K562 treated with DMSO at 1 percent for 4 hours (cell line): ENCODE measurements around the gene TNNI3. TPM values are rescaled to one million over a fixed set of nuclear protein-coding genes. Genes with fewer than 3 reads are reported as not detected.

Experiments
- total RNA-seq: library from RNA; unstranded; fragments of 300-600 nt; gene quantifications from 2 replicates; pipeline ENCODE4 v1.2.3, GENCODE V29; 2022; ENCODE audit not compliant: insufficient read depth

The TNNI3 gene
- 74.4 and 78.1 TPM in 2 replicates for total RNA-seq

DNA sequence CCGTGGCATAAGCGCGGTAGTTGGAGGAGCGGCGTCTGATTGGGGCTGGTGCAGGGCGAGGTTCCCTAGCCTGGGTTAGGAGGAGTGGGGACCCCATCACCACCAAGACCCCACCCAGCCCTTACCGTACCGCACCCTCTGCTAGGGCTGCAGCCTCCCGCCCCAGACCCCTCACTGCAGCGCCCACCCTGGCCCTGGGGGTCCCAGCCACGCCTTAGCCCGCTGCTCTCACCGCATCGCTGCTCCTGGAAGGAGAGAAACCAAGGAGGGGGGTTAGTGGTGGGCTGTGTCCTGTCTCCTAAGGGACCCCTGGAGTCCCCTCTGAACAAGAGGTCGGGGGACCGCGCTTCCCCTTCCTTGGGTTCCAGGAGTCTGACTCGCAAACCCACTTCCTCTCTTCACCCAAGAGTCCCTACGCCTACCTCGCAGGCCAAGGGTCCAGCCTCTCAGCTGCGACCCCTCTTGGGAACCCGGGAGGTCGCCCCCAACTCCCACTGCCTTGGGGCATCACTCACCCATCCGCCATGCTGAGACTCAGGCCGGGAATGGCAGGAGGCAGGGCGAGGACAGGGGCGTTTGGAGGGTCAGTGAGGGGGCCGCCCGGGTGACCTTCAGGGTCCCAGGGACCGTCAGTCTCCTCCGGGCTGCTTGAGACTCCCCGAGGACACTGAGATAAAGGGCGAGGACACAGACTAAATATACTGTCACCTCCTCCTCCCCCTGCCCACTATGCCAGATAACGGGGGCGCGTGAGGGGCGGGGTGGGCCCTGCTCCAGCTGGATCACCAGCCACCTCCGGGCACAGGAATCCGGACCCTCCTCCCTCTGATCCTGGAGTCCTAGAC, at the start of gene TNNI3:
Gene TNNI3 (minus strand): TSS at position 669 of the 845 bp plus-strand sequence. CDS start 143 bp downstream, at position 526.

GRCh38 chr19:55179606-55180484, 22.3 kb upstream of the TNNI3 start, which contains the start of gene SYT5:
Gene SYT5, minus strand, starts transcription at chr19:55180289. Its CDS starts 1,248 bp downstream, at chr19:55179041.

DNA sequence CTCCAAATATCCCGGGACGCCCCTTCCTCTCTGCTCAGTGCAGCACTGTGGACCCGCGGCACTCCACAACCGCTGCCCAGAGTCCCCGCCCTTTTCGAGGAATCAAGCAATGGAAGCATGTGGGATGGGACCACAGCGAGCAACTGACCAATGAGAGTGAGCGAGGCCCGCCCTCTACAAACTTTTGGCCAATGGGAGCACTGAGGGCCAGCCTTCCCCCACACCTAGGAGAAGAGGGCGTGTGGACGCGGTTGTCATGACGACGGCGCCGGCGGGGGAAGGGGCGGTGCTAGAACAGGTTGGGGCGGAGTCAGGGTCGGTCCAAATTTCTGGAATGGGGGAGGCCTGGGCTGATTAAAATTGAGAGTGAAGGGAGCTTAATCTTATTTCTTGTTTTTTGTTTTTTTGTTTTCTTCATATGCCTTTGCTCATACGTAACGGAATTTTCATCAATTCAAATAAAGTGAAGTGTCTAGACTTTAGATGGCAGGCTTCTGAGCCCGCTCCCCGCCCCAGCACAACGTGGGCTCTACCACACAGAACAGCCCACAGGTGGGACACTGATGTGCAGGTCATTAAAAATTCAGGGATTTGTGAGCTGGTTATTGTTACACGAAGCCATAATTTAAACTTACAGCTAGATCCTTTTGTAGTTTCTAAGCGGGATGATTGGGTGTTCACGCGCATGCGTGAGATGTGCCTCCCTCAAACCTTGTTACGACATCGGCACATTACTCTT, 9.2 kb upstream of the TNNI3 start, which contains the start of gene DNAAF3:
Gene DNAAF3 (minus strand): TSS at position 84 of the 739 bp plus-strand sequence. CDS start 200 bp downstream, outside the sequence.

DNA sequence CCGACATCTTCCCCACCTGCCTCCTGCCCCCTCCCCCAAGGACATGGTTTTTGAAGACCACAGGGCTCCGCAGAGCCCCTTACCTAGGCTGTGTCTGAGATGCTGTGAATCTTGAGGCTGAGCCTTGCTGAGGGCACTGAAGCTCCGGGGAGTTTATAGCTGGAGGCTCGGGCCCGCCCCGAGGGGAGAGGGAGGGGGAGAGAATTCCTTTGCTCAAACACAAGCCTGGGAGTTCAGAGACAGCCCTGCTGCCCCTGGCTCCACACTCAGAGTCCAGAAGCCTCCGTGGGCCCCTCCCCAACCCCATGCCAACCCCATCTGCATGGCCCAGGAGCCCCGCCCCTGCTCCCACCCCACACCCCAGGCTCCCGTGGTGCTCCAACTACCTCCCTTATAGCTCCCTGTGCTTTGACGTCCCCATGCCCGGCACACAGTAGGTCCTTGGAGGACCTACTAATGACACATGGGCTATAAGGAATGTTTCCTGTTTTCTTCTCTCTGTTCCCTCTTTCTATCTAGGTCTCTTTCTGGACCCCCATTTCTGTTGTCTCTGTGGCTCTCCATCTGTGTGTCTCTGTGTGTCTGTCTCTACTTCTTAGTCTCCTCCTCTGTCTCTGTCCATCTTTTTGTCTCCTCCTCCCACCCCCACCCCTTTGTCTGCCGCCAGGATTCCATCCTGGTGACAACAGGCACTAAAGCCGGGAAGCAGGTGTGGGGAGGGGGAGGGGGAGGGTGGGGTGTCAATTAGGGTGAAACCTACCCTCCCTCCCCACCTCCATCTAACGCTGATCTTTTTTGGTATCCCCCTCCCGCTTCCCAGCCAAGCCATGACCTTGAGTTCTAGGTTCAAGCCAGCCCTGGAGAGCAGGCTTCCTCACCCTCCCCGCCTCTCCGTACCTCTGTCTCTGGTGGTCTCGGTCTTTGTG, 8.2 kb downstream of the TNNI3 start, which contains the start of gene TNNT1:
Gene TNNT1 (minus strand): TSS at position 129 of the 926 bp plus-strand sequence. CDS start 2,049 bp downstream, outside the sequence.

DNA sequence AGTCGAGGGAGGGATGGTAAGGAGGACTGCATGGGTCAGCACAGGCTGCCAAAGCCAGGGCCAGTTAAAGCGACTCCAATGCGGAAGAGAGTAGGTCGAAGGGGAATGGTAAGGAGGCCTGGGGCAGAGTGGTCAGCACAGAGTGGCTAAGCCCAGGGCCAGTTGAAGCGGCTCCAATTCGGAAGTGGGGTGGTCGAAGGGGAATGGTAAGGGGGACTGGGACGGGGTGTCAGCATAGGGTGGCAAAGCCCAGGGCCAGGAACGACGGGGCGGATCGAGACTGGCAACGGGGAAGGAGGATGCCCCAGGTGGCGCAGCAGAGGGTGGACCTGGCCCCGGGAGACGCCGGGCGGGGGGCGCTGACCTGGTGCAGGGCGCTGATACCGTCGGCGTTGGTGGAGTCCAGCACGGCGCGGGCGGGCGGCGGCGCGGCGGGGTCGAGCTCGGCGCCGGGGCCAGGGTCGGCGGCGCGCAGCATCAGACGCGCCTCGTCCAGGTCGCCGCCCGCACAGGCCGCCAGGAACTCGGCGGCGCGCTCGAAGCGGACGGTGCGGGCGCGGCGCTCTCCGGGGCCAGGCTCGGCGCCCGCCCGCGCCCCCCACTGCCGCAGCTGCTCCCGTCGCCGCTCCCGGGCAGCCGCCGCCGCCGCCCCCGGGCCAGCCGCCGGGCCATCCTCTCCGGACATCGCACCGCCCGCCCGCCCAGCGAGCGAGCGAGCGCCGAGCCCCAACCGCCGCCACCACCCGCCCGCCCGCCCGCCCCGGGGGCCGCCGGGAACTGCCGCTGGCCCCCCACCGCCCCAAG, 40.5 kb downstream of the TNNI3 start, which contains the start of gene PPP1R12C:
Gene PPP1R12C (minus strand): TSS at position 779 of the 804 bp plus-strand sequence. CDS start 94 bp downstream, at position 685.

Other genes starting within 250 kb of the TNNI3 start
- gene NLRP7, start 210.2 kb downstream of the TNNI3 start, total RNA-seq = not detected in 2 replicates
- 17.2 and 20.6 TPM in 2 replicates for gene NLRP2, start 191.4 kb downstream of the TNNI3 start, total RNA-seq
- gene GP6, start 119.5 kb downstream of the TNNI3 start, total RNA-seq = 3.2 and 3.7 TPM in 2 replicates
- gene RDH13, start 94.6 kb downstream of the TNNI3 start, total RNA-seq = 14.3 and 19.2 TPM in 2 replicates
- gene EPS8L1, start 81.9 kb downstream of the TNNI3 start, total RNA-seq = 14.1 and 24.9 TPM in 2 replicates
- 85.4 and 89.7 TPM in 2 replicates for gene PPP1R12C, start 40.1 kb downstream of the TNNI3 start, total RNA-seq
- gene TNNT1, start 8.5 kb downstream of the TNNI3 start, total RNA-seq = 408 and 534 TPM in 2 replicates
- gene DNAAF3, start 8.9 kb upstream of the TNNI3 start, total RNA-seq = 9.7 and 13.7 TPM in 2 replicates
- gene SYT5, start 22.6 kb upstream of the TNNI3 start, total RNA-seq = 9.5 and 14.2 TPM in 2 replicates
- gene PTPRH, start 51.8 kb upstream of the TNNI3 start, total RNA-seq = 26.3 and 28.5 TPM in 2 replicates
- 11.8 and 17.7 TPM in 2 replicates for gene TMEM86B, start 71.0 kb upstream of the TNNI3 start, total RNA-seq
- gene PPP6R1, start 101.3 kb upstream of the TNNI3 start, total RNA-seq = 73.9 and 88.4 TPM in 2 replicates
- 76.5 and 95.1 TPM in 2 replicates for gene HSPBP1, start 122.4 kb upstream of the TNNI3 start, total RNA-seq
- 7.6 and 8.4 TPM in 2 replicates for gene BRSK1, start 126.3 kb upstream of the TNNI3 start, total RNA-seq
- gene TMEM150B, start 167.6 kb upstream of the TNNI3 start, total RNA-seq = 2.3 and 6.6 TPM in 2 replicates
- gene KMT5C, start 182.1 kb upstream of the TNNI3 start, total RNA-seq = 36.4 and 43.8 TPM in 2 replicates
- 0.33 TPM in 1 of 2 replicates, not detected in the other for gene COX6B2, start 197.0 kb upstream of the TNNI3 start, total RNA-seq
- gene GARIN5B, start 205.5 kb upstream of the TNNI3 start, total RNA-seq = not detected in 2 replicates
- gene IL11, start 212.7 kb upstream of the TNNI3 start, total RNA-seq = not detected in 2 replicates
- gene TMEM190, start 219.1 kb upstream of the TNNI3 start, total RNA-seq = not detected in 2 replicates
- 6.7 and 8.7 TPM in 2 replicates for gene TMEM238, start 226.6 kb upstream of the TNNI3 start, total RNA-seq
- gene RPL28, start 228.2 kb upstream of the TNNI3 start, total RNA-seq = 3,550 and 3,674 TPM in 2 replicates